WTC11 (cell line): ENCODE measurements around the gene ABCA5. TPM values are rescaled to one million over a fixed set of nuclear protein-coding genes. Genes with fewer than 3 reads are reported as not detected.

Experiments
- ATAC-seq: fragments of 200-7000 bp; cut with Tn5 transposase; 2 replicates; pipeline ENCODE4 v1.10.0; 2021; ENCODE audit warnings: mild to moderate bottlenecking, moderate library complexity
- CTCF ChIA-PET: fragments of 300-600 bp; sonication (Branson Sonifier 250); formaldehyde crosslinking; loops from one replicate; lab custom pipeline; 2021; ENCODE audit warnings: antibody characterized with exemption; lab: Charles Lee
- POLR2A ChIA-PET: fragments of 350-600 bp; sonication (Branson Sonifier 250); formaldehyde crosslinking; loops from one replicate; lab custom pipeline; 2021; ENCODE audit warnings: antibody characterized with exemption; lab: Charles Lee
- DNase-seq: peaks from one replicate; pipeline ENCODE4 v3.0.0; 2021; ENCODE audit warnings: low spot score
- H3K27ac Mint-ChIP-seq: 2 replicates; pipeline ENCODE4 v1.8.0; 2021; ENCODE audit warnings: mixed read lengths
- H3K27me3 Mint-ChIP-seq: 2 replicates; pipeline ENCODE4 v1.8.0; 2021; ENCODE audit warnings: low read depth, mild to moderate bottlenecking, moderate library complexity, mixed read lengths
- H3K36me3 Mint-ChIP-seq: 2 replicates; pipeline ENCODE4 v1.8.0; 2021; ENCODE audit warnings: mixed read lengths
- H3K4me1 Mint-ChIP-seq: 2 replicates; pipeline ENCODE4 v1.8.0; 2022; ENCODE audit warnings: mixed read lengths
- H3K4me3 Mint-ChIP-seq: 2 replicates; pipeline ENCODE4 v1.8.0; 2021; ENCODE audit warnings: mild to moderate bottlenecking, moderate library complexity, mixed read lengths
- H3K9me3 Mint-ChIP-seq: 2 replicates; pipeline ENCODE4 v1.8.0; 2021; ENCODE audit warnings: mixed read lengths
- CBFB ChIP-seq: sonication (generic); formaldehyde crosslinking; IDR thresholded peaks from 2 replicates; pipeline ENCODE4 v1.8.1; 2022; ENCODE audit warnings: mild to moderate bottlenecking, low read depth, missing genetic modification reagents
- CREB1 ChIP-seq: sonication (generic); formaldehyde crosslinking; IDR thresholded peaks from 2 replicates; pipeline ENCODE4 v1.8.0; 2023; ENCODE audit warnings: mild to moderate bottlenecking, missing genetic modification reagents
- ELF4 ChIP-seq: sonication (generic); formaldehyde crosslinking; IDR thresholded peaks from 2 replicates; pipeline ENCODE4 v1.8.1; 2022; ENCODE audit warnings: low read depth, mild to moderate bottlenecking, moderate library complexity, missing genetic modification reagents
- FOXJ3 ChIP-seq: sonication (generic); formaldehyde crosslinking; IDR thresholded peaks from 2 replicates; pipeline ENCODE4 v1.9.0; 2021; ENCODE audit warnings: missing genetic modification reagents, mild to moderate bottlenecking, borderline replicate concordance
- GRHL2 ChIP-seq: fragments of 250-450 bp; sonication (Bioruptor Pico); IDR thresholded peaks from 2 replicates; pipeline ENCODE4 v1.8.0; 2022; ENCODE audit warnings: mild to moderate bottlenecking, moderate library complexity; ENCODE audit not compliant: insufficient replicate concordance, severe bottlenecking
- JAZF1 ChIP-seq: fragments of 250-450 bp; sonication (Bioruptor Pico); IDR thresholded peaks from 2 replicates; pipeline ENCODE4 v1.9.0; 2021; ENCODE audit warnings: moderate library complexity, mild to moderate bottlenecking, inconsistent platforms
- JUN ChIP-seq: sonication (generic); formaldehyde crosslinking; IDR thresholded peaks from 2 replicates; pipeline ENCODE4 v1.8.0; 2023; ENCODE audit warnings: mild to moderate bottlenecking, missing genetic modification reagents
- NR1H2 ChIP-seq: sonication (generic); formaldehyde crosslinking; IDR thresholded peaks from 2 replicates; pipeline ENCODE4 v1.9.0; 2021; ENCODE audit warnings: mild to moderate bottlenecking, moderate library complexity, missing genetic modification reagents
- OVOL2 ChIP-seq: fragments of 250-450 bp; sonication (Bioruptor Pico); IDR thresholded peaks from 2 replicates; pipeline ENCODE4 v1.9.0; 2021; ENCODE audit warnings: mild to moderate bottlenecking, borderline replicate concordance
- PRRX2 ChIP-seq: fragments of 250-450 bp; sonication (Bioruptor Pico); IDR thresholded peaks from 2 replicates; pipeline ENCODE4 v1.8.0; 2021; ENCODE audit warnings: mild to moderate bottlenecking
- SMAD3 ChIP-seq: sonication (generic); formaldehyde crosslinking; IDR thresholded peaks from 2 replicates; pipeline ENCODE4 v1.8.0; 2022; ENCODE audit warnings: missing genetic modification reagents, mild to moderate bottlenecking, borderline replicate concordance
- SOX15 ChIP-seq: fragments of 250-450 bp; sonication (Bioruptor Pico); IDR thresholded peaks from 2 replicates; pipeline ENCODE4 v1.9.0; 2021; ENCODE audit warnings: mild to moderate bottlenecking
- ZNF232 ChIP-seq: sonication (generic); formaldehyde crosslinking; IDR thresholded peaks from 2 replicates; pipeline ENCODE4 v1.8.0; 2022; ENCODE audit warnings: mild to moderate bottlenecking, missing genetic modification reagents
- total RNA-seq: library from RNA; stranded (reverse); gene quantifications from 3 replicates; pipeline ENCODE4 v1.2.3, GENCODE V29; 2021
- TF ChIP-seq, protein P1 (sequence below): sonication (generic); formaldehyde crosslinking; IDR thresholded peaks from 2 replicates; pipeline ENCODE4 v1.8.1; 2023; ENCODE audit warnings: mild to moderate bottlenecking, moderate library complexity, missing genetic modification reagents
- TF ChIP-seq, protein P2 (sequence below): sonication (generic); formaldehyde crosslinking; IDR thresholded peaks from 2 replicates; pipeline ENCODE4 v1.8.1; 2023; ENCODE audit warnings: mild to moderate bottlenecking, missing genetic modification reagents, moderate library complexity
- TF ChIP-seq, protein P3 (sequence below): sonication (generic); formaldehyde crosslinking; IDR thresholded peaks from 2 replicates; pipeline ENCODE4 v1.8.0; 2022; ENCODE audit warnings: mild to moderate bottlenecking, missing genetic modification reagents
- TF ChIP-seq, protein P4 (sequence below): sonication (generic); formaldehyde crosslinking; IDR thresholded peaks from 2 replicates; pipeline ENCODE4 v1.8.0; 2022; ENCODE audit warnings: mild to moderate bottlenecking, missing genetic modification reagents
- TF ChIP-seq, protein P5 (sequence below): sonication (generic); formaldehyde crosslinking; IDR thresholded peaks from 2 replicates; pipeline ENCODE4 v1.8.0; 2023; ENCODE audit warnings: missing genetic modification reagents
- TF ChIP-seq, protein P6 (sequence below): fragments of 250-450 bp; sonication (Bioruptor Pico); conservative IDR thresholded peaks from 2 replicates; pipeline ENCODE4 v1.9.0; 2021; ENCODE audit warnings: mild to moderate bottlenecking

Gene ABCA5
- total RNA-seq, 1 experiment from 2014 or later, result 1.8 TPM

DNA sequence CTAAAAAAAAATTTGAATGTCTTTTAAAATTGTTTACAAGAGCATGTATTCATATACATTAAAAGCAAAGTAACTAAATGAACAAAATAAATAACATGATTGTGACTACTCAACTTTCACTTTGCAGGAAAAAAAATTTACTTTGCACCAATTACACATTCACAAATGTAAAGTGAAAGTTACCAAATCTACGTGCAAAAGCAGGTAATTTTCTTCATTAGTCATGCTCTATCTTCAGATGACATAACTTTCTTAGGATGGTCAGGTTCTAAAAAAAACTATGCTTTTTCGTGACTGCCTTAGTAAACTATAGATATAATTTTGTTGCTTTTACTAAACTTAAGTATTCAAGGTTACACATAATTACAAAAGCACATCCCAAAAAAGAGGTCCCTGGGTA is 81.3 kb downstream of the ABCA5 start (continued):
- TF ChIP-seq, protein P1, sequence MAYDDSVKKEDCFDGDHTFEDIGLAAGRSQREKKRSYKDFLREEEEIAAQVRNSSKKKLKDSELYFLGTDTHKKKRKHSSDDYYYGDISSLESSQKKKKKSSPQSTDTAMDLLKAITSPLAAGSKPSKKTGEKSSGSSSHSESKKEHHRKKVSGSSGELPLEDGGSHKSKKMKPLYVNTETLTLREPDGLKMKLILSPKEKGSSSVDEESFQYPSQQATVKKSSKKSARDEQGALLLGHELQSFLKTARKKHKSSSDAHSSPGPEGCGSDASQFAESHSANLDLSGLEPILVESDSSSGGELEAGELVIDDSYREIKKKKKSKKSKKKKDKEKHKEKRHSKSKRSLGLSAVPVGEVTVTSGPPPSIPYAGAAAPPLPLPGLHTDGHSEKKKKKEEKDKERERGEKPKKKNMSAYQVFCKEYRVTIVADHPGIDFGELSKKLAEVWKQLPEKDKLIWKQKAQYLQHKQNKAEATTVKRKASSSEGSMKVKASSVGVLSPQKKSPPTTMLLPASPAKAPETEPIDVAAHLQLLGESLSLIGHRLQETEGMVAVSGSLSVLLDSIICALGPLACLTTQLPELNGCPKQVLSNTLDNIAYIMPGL (CRISPR knock-in tag), result no peak
- no peak for TF ChIP-seq FOXJ3
- no peak for TF ChIP-seq SOX15
- TF ChIP-seq CREB1, result no peak
- TF ChIP-seq, protein P2, sequence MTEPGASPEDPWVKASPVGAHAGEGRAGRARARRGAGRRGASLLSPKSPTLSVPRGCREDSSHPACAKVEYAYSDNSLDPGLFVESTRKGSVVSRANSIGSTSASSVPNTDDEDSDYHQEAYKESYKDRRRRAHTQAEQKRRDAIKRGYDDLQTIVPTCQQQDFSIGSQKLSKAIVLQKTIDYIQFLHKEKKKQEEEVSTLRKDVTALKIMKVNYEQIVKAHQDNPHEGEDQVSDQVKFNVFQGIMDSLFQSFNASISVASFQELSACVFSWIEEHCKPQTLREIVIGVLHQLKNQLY, result no peak
- no peak for TF ChIP-seq OVOL2
- no peak for TF ChIP-seq PRRX2 (CRISPR knock-in tag)
- no peak for TF ChIP-seq GRHL2 (CRISPR knock-in tag)
- no peak for TF ChIP-seq ZNF232 (CRISPR knock-in tag)
- TF ChIP-seq, protein P3, sequence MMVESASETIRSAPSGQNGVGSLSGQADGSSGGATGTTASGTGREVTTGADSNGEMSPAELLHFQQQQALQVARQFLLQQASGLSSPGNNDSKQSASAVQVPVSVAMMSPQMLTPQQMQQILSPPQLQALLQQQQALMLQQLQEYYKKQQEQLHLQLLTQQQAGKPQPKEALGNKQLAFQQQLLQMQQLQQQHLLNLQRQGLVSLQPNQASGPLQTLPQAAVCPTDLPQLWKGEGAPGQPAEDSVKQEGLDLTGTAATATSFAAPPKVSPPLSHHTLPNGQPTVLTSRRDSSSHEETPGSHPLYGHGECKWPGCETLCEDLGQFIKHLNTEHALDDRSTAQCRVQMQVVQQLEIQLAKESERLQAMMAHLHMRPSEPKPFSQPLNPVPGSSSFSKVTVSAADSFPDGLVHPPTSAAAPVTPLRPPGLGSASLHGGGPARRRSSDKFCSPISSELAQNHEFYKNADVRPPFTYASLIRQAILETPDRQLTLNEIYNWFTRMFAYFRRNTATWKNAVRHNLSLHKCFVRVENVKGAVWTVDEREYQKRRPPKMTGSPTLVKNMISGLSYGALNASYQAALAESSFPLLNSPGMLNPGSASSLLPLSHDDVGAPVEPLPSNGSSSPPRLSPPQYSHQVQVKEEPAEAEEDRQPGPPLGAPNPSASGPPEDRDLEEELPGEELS, result no peak
- TF ChIP-seq ELF4 (CRISPR knock-in tag), result no peak

DNA sequence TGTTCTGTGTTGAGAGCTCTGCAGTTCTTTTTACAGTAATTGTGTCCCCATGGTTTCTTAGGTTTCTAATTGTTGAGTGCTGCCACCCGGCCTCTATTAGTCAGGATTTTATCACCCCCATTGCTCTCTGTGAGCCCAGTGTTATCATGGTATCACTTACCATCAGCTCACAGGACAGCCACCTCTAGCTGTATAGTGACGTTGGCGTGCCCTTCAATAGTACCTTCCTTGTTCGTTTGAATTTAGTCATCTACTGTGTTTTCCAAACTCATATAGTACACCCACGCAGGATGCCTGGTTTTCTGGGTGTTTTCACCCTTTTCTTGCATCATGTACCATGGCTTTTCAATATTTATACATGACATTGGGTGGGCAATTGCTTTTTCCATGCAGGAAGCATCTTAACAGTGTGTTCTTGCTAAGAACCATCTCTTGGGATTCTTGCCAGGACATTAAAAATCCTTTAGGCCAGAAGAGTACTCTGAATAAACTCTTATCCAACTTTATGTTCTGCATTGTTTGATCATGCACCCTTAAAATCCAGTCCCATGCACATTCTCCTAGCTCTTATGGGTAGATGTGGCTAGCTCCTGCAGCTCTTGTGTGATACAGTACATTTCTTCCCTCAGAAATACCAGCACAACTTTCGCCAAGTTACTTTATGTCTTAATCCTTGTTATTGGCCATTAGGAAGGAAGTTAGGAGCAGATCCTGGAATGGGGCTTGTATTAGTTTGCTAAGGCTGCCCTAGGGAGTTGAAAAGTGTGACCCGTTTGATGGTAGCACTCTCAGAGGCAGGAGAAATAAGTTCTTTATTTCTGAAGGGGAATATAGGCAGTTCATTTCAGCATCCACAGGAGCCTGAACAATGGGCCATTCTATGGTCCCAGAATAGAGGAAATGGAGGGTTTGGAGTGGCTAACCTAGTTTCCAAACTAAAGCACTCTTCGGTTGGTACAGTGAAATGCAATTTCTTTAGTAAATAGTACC is 87.0 kb downstream of the ABCA5 start:
- DNase-seq, result no peak
- H3K36me3 Mint-ChIP-seq, result no peaks in the 10 kb centered on the region
- TF ChIP-seq, protein P4, sequence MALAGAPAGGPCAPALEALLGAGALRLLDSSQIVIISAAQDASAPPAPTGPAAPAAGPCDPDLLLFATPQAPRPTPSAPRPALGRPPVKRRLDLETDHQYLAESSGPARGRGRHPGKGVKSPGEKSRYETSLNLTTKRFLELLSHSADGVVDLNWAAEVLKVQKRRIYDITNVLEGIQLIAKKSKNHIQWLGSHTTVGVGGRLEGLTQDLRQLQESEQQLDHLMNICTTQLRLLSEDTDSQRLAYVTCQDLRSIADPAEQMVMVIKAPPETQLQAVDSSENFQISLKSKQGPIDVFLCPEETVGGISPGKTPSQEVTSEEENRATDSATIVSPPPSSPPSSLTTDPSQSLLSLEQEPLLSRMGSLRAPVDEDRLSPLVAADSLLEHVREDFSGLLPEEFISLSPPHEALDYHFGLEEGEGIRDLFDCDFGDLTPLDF (CRISPR knock-in tag), result no peak
- TF ChIP-seq CBFB (CRISPR knock-in tag) (no peak), CREB1 (no peak)
- TF ChIP-seq, protein P5, sequence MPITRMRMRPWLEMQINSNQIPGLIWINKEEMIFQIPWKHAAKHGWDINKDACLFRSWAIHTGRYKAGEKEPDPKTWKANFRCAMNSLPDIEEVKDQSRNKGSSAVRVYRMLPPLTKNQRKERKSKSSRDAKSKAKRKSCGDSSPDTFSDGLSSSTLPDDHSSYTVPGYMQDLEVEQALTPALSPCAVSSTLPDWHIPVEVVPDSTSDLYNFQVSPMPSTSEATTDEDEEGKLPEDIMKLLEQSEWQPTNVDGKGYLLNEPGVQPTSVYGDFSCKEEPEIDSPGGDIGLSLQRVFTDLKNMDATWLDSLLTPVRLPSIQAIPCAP (CRISPR knock-in tag), result no peak
- TF ChIP-seq, all 79 proteins: peak for 0
- H3K4me1 Mint-ChIP-seq, result no peaks in the 10 kb centered on the region
- H3K4me3 Mint-ChIP-seq, result no peak overlapping the region
- CTCF ChIA-PET, result interaction anchor here (0.8 to 3.6 kb wide), 3 partner anchors 155 to 468 kb away, joined by 3 to 23 read pairs (median 4); no protein-coding TSS in a partner anchor
- H3K9me3 Mint-ChIP-seq, result no peaks in the 10 kb centered on the region
- H3K27me3 Mint-ChIP-seq, result no peaks in the 10 kb centered on the region
- H3K27ac Mint-ChIP-seq, result no peak overlapping the region
- POLR2A ChIA-PET, result no interaction called here
- ATAC-seq, result no peak

DNA sequence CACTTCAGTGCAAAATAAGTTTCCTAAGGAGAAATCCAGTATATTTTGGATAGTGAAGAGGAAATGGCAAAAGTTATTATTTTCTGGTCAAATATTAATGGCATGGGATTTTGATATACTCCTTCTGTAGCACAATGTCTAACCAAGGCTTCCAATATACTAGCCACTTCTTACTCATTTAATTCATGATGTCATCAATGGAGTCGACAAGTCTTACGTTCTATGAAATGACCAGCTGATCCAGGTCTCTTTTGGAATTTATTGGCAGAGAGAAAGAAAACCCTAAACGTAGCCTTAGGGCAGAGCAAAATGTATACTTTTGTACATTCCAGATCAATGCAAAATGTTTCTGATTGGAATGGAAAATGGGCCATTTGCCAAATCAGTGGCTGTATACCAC is 90.0 kb downstream of the ABCA5 start:
- no peaks in the 10 kb centered on the region for H3K4me1 Mint-ChIP-seq

More for the DNA sequence above, 90.0 kb downstream of the ABCA5 start:
- Mint-ChIP-seq H3K9me3 (peaks cover 12% of the 10 kb centered on the region), H3K4me3 (no peak overlapping the region), H3K36me3 (no peaks in the 10 kb centered on the region; the same call in 1 of the 2 replicates), H3K27ac (no peak overlapping the region), H3K27me3 (no peaks in the 10 kb centered on the region)
- CTCF ChIA-PET, result interaction anchor here (3.6 kb wide), 1 partner anchor 465 kb away, joined by 23 read pairs; no protein-coding TSS in a partner anchor
- TF ChIP-seq JAZF1 (CRISPR knock-in tag) (no peak), NR1H2 (CRISPR knock-in tag) (no peak), SMAD3 (CRISPR knock-in tag) (no peak), JUN (CRISPR knock-in tag) (no peak)
- TF ChIP-seq, protein P3, result no peak
- TF ChIP-seq, protein P1 (CRISPR knock-in tag), result no peak
- TF ChIP-seq, protein P6, sequence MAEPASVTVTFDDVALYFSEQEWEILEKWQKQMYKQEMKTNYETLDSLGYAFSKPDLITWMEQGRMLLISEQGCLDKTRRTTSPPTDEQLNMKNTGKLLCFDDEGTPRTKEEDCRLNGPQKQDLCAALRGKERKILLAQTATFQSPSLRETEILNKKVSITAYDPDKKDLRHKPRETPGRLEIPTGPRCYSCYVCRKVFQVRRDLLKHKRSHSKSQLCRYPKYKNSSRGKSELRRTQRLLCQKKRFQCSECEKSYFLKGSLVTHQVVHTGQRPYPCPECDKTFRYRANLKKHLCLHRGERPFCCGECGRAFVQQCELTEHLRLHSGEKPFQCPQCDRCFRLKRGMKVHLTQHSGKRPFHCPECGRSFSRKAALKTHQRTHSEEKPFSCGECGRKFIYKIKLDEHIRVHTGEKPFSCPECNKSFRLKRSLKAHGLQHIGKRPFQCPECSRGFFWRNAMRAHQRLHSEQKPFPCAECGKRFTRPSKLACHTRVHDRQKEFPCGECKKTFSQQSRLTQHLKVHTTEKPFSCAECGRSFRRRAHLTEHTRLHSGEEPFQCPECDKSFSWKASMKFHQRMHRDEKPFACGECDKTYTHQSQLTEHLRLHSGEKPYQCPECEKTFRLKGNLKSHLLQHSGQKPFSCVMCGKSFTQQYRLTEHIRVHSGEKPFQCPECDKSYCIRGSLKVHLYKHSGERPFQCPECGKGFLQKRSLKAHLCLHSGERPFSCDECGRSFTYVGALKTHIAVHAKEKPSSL, result no peak
- POLR2A ChIA-PET, result interaction anchor here (0.5 kb wide), 1 partner anchor 9 kb away, joined by 3 read pairs; no protein-coding TSS in a partner anchor
- DNase-seq (no peak), ATAC-seq (no peak)
